Heart left ventricle (tissue), 16 donors: ENCODE results near the gene FRRS1. TPM values are rescaled to one million over a fixed set of nuclear protein-coding genes. Genes with fewer than 3 reads are reported as not detected.
"Not testable (repeated sequence)": the region's sequence is repeated elsewhere in the genome, so short reads cannot be mapped to it uniquely, and the experiment has no call there.

Source experiments
- ATAC-seq, 4 donors: fragments of 200-7000 bp; cut with Tn5 transposase; one replicate each; pipeline ENCODE4 v1.9.1; 2020 to 2022; ENCODE audit warnings: moderate library complexity in 4 of 4, mild to moderate bottlenecking in 3 of 4, moderate number of reproducible peaks in 1 of 4
- DNase-seq, 5 donors: peaks; one replicate each; pipeline ENCODE4 v3.0.0-alpha.2; 2020
- H3K27ac ChIP-seq, 12 donors: fragments of 200-600 bp; sonication (generic) in 4 of 12; one replicate each; pipeline versions ENCODE4 v1.5.0 to v1.8.0; 2016 to 2022; ENCODE audit warnings: mild to moderate bottlenecking in 2 of 12
- H3K27me3 ChIP-seq, 9 donors: fragments of 200-600 bp; sonication (generic) in 2 of 9; one replicate each; pipeline versions ENCODE4 v1.5.1 to v1.8.0; 2016 to 2022; ENCODE audit warnings: mild to moderate bottlenecking in 3 of 9
- H3K36me3 ChIP-seq, 9 donors: fragments of 200-600 bp; sonication (generic) in 2 of 9; one replicate each; pipeline versions ENCODE4 v1.5.0 to v1.8.0; 2018 to 2022; ENCODE audit warnings: mild to moderate bottlenecking in 2 of 9
- H3K4me1 ChIP-seq, 12 donors: fragments of 200-600 bp; sonication (generic) in 4 of 12; one replicate each; pipeline versions ENCODE4 v1.5.0 to v1.8.0; 2016 to 2022; ENCODE audit warnings: mild to moderate bottlenecking in 3 of 12
- H3K4me3 ChIP-seq, 12 donors: fragments of 200-600 bp; sonication (generic) in 4 of 12; one replicate each; pipeline versions ENCODE4 v1.5.0 to v1.8.0; 2017 to 2022; ENCODE audit warnings: mild to moderate bottlenecking in 9 of 12, moderate library complexity in 4 of 12
- H3K9me3 ChIP-seq, 12 donors: fragments of 200-600 bp; sonication (generic) in 4 of 12; one replicate each; pipeline versions ENCODE4 v1.5.0 to v1.8.0; 2016 to 2022; ENCODE audit warnings: mild to moderate bottlenecking in 1 of 12
- POLR2A ChIP-seq, 2 donors: fragments of 450-650 bp; IDR thresholded peaks; one replicate each; pipeline ENCODE4 v1.6.1; 2017; ENCODE audit warnings: antibody characterized with exemption in 2 of 2, mild to moderate bottlenecking in 2 of 2, moderate library complexity in 2 of 2
- WGBS, 4 donors: extraction: QIAGEN DNeasy Blood & Tissue Kit in 2 of 4; methylation state at CpG; one replicate each; pipeline versions ENCODE4 v1.1.5 to v1.1.7; 2013 to 2018; 5-methylcytosine and 5-hydroxymethylcytosine counted together
- intact Hi-C, 10 donors: fragments of 100-400 bp; cut with DNase I; formaldehyde crosslinking; loops; one replicate each; pipeline versions ENCODE4 v1.11.1 to v1.14.2; 2022
- polyA plus RNA-seq, 2 donors: library from polyadenylated mRNA; stranded (reverse); fragments of 200-250 nt; gene quantifications; one replicate each; pipeline ENCODE4 v1.2.3, GENCODE V29; 2013
- total RNA-seq, 9 donors: library from RNA; depleted of rRNA in 2 of 9; stranded (reverse); fragments of >200 nt in 2 of 9; fragmentation: NEBNext Ultra II Directional in 3 of 9; extraction: Animal tissue kit (Norgen Biotek cat#: 25700) in 3 of 9; gene quantifications; one replicate each; pipeline versions ENCODE4 v1.1.0 to v1.2.4, GENCODE V29; 2016 to 2023
- TF ChIP-seq, protein P1 (sequence below), 12 donors: fragments of 200-600 bp; sonication (generic) in 4 of 12; IDR thresholded peaks; one replicate each; pipeline versions ENCODE4 v1.5.0 to v1.8.0; 2018 to 2022; ENCODE audit warnings: antibody characterized with exemption in 12 of 12, mild to moderate bottlenecking in 5 of 12
- donor health status: ischemic (EF 13 %, LVEDD 7.1; RV severe dilation, severe dysfunction).
- donor health status: healthy with polysubstance abuse.
- donor health status: DM: no; HTN: yes; CAD: no.
- donor health status: DM: no; HTN: no; CAD: no.
- donor health status: ischemic (EF 25% LVEDD 6.9; RV normal size, moderate dysfunction).
- donor health status: ischemic (EF 25% LVEDD 5.7; RV mildly dilated, moderate dysfunction).
- donor health status: healthy.
- donor health status: DM: yes; HTN: yes; CAD: no.
- donor health status: ischemic (EF 35%, LVEDD 5.7; RV mildly dilated, moderate dysfunction).
- donor health status: nonischemic (EF 11% LVEDD 7.7; RV severe dilation, severe dysfunction).
- donor health status: DM: yes; HTN: yes; CAD: no.
- donor health status: PGD.
- donor health status: ischemic (EF 29% LVEDD 5.4; RV normal size, mild dysfunction).
- donor health status: nonischemic (EF 23%, LVEDD 6.1; RV moderate dilation, normal function).

The FRRS1 gene
- total and polyA plus RNA-seq, 11 donors: 0.50 to 9.3 (median 5.4) TPM

DNA sequence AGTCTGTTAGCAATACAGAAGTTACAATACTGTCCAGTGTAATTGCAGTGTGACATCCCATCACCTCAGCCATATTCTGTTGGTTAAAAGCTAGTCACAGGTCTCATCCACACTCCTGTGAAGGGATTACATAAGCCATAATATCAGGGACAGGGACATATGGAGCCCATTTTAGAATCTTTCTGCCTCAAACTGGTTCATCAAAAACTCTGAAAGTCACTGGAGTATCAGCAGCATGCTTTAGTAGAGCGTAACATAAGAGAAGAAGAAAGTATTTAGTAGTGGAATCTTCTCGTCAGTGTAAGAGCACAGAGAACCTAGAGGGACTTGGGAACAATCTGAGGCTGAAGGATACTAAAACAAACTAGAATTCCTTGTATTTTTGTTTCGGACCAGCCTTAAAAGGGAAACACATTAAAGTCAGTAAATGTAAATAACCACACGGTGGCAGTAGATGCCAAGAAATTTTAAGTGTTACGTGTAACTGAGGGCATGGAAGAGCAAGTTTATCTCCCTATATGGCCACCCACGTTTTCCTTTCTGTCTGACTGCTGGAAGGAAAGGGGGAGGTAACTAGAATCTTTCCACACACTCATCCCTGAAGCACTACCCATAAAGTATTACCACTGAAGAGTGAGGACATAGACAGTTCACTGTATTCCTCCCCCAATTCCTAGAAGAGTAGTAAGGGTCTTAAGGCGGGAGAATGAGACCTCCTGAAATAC, 42.1 kb upstream of the FRRS1 start:
- no peak for TF ChIP-seq POLR2A (IDR thresholded peaks at IDR 0.05)
- TF ChIP-seq, protein P1, sequence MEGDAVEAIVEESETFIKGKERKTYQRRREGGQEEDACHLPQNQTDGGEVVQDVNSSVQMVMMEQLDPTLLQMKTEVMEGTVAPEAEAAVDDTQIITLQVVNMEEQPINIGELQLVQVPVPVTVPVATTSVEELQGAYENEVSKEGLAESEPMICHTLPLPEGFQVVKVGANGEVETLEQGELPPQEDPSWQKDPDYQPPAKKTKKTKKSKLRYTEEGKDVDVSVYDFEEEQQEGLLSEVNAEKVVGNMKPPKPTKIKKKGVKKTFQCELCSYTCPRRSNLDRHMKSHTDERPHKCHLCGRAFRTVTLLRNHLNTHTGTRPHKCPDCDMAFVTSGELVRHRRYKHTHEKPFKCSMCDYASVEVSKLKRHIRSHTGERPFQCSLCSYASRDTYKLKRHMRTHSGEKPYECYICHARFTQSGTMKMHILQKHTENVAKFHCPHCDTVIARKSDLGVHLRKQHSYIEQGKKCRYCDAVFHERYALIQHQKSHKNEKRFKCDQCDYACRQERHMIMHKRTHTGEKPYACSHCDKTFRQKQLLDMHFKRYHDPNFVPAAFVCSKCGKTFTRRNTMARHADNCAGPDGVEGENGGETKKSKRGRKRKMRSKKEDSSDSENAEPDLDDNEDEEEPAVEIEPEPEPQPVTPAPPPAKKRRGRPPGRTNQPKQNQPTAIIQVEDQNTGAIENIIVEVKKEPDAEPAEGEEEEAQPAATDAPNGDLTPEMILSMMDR (IDR thresholded peaks at IDR 0.05): peak; percentile 54 to 75 (median 65)
- peak in 2 of 5 donors; percentile 22 to 28 for DNase-seq
- H3K9me3 ChIP-seq: no peaks in the 10 kb centered on the region
- ATAC-seq: peak; percentile 79 to 96 (median 90)
- H3K36me3 ChIP-seq: no peaks in the 10 kb centered on the region
- no peaks in the 10 kb centered on the region for H3K27me3 ChIP-seq
- intact Hi-C loops: loop anchor here (2.0 to 10.0 kb wide), 16 partner anchors 39 to 1064 kb away; partner anchors contain the start of genes SASS6 (in 2 of the 10), TRMT13 (in 2 of the 10), AGL (in 1 of the 10) and RTCA (in 1 of the 10)
- peaks cover 0 to 10% (median 0%) of the 10 kb centered on the region in 12 donors for H3K4me1 ChIP-seq
- 10 to 14% (median 11%) methylated on average over 7 of the region's 7 CpGs for WGBS, 4 donors
- peak overlapping the region in 4 of 12 donors; percentile 3 to 18 (median 12) for H3K4me3 ChIP-seq
- peak overlapping the region in 3 of 12 donors; percentile 20 to 84 (median 58) for H3K27ac ChIP-seq

DNA sequence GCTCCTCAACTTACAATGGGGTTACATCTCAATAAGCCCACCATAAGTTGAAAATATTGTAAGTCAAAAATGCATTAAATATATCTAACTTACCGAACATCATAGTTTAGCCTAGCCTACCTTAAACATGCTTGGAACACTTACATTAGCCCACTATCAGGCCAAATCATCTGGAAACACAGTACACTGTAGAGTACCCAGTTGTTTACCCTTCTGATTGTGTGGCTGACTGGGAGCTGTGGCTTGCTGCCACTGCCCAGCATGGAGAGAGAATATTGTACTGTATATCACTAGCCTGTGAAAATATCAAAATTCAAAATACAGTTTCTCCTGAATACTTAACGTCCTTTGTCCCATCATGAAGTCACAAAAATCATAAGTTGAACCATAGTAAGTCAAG, 40.4 kb upstream of the FRRS1 start:
- TF ChIP-seq, protein P1 (IDR thresholded peaks at IDR 0.05): no peak
- no peak for TF ChIP-seq POLR2A (IDR thresholded peaks at IDR 0.05)
- no peak overlapping the region for H3K4me3 ChIP-seq
- intact Hi-C loops: loop anchor here (5.0 to 10.0 kb wide), 11 partner anchors 40 to 1065 kb away; partner anchors contain the start of genes SASS6 (in 2 of the 10), TRMT13 (in 2 of the 10) and RTCA (in 1 of the 10)
- no peak overlapping the region for H3K27ac ChIP-seq
- WGBS, 4 donors: 73 to 85% (median 82%) methylated on average over 2 of the region's 2 CpGs
- DNase-seq (no peak), ATAC-seq (no peak)
- peaks cover 0 to 10% (median 0%) of the 10 kb centered on the region in 12 donors for H3K4me1 ChIP-seq
- no peaks in the 10 kb centered on the region for H3K36me3 ChIP-seq
- no peaks in the 10 kb centered on the region for H3K9me3 ChIP-seq
- H3K27me3 ChIP-seq: no peaks in the 10 kb centered on the region

DNA sequence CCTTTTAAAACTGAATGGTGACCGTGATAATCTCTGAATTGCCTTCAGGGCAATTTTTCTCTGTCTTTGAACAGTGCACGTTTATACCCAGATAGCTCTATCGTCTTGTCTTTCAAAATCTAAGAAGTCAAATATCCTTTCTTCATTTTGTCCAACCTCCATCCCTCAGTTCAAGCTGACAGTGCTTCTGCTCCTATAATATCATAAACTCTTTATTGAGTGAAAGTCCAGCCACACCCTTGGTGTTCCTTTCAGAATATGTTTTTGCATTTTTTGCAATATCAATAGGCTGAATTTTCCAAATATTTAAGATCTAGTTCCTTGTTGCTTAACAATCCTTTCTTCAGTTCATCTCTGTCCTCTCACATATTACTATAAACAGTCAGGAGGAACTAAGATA, 35.1 kb upstream of the FRRS1 start:
- no peaks in the 10 kb centered on the region for H3K9me3 ChIP-seq
- TF ChIP-seq, protein P1 (IDR thresholded peaks at IDR 0.05): no peak
- no peak for TF ChIP-seq POLR2A (IDR thresholded peaks at IDR 0.05)
- H3K4me1 ChIP-seq: no peaks in the 10 kb centered on the region
- intact Hi-C loops: loop anchor here in 6 of 10 donors (10.0 kb wide), 4 partner anchors 233 to 1063 kb away; a partner anchor contains a TSS
- no peak overlapping the region for H3K4me3 ChIP-seq
- H3K27ac ChIP-seq: no peak overlapping the region
- DNase-seq (no peak), ATAC-seq (no peak)
- 71 to 89% (median 84%) methylated on average over 3 of the region's 3 CpGs for WGBS, 4 donors
- no peaks in the 10 kb centered on the region for H3K36me3 ChIP-seq
- no peaks in the 10 kb centered on the region for H3K27me3 ChIP-seq

DNA sequence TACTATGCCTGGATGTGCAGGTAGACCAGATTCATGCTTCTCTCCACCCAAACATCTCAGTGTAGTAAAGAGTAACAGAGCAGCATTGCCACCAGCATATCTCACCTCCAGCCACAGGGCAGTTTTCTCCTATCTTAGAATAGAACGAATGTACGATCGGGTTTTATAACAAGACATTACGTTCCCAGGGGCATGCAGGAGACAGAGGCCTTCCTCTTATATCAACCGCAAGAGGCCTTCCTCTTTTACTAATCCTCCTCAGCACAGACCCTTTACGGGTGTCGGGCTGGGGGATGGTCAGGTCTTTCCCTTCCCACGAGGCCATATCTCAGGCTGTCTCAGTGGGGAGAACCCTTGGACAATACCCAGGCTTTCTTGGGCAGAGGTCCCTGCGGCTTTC, 27.4 kb upstream of the FRRS1 start:
- H3K9me3 ChIP-seq, H3K36me3 ChIP-seq, H3K27ac ChIP-seq, DNase-seq, H3K4me3 ChIP-seq, H3K27me3 ChIP-seq, intact Hi-C loops, ATAC-seq, H3K4me1 ChIP-seq: not testable (repeated sequence)
- WGBS, 4 donors: 74 to 77% (median 76%) methylated on average over 9 of the region's 9 CpGs
